ENCODE data around the gene CDRT15. TPM values are rescaled to one million over a fixed set of nuclear protein-coding genes. Genes with fewer than 3 reads are reported as not detected.
"Not testable (repeated sequence)": the region's sequence is repeated elsewhere in the genome, so short reads cannot be mapped to it uniquely, and the experiment has no call there.

The CDRT15 gene
- total RNA-seq (not detected), polyA plus RNA-seq (not detected)
- long read RNA-seq, donor 1 = 0 reads
- long read RNA-seq, donor 2 = 0 reads
- long read RNA-seq, donor 3 = 0 reads

GRCh38 chr17:14236762-14237161 is at the start of gene CDRT15:
Gene CDRT15 (minus strand): TSS chr17:14236862. CDS start chr17:14236833, 29 bp downstream.
- H3K36me3 ChIP-seq; H3K27ac ChIP-seq; H3K9me3 ChIP-seq; H3K27me3 ChIP-seq; intact Hi-C loops (cut with DNase I); DNase-seq; H3K4me1 ChIP-seq (ENCODE audit: insufficient read depth); H3K4me3 ChIP-seq: not testable (repeated sequence)
- WGBS, 3 donors = 88 to 94% (median 92%) methylated on average over 10 to 11 of the region's 11 CpGs

- Histone ChIP-seq H3K27ac (no peak overlapping the region), H3K9me3 (no peaks in the 10 kb centered on the region), H3K4me3 (no peak overlapping the region), H3K36me3 (no peaks in the 10 kb centered on the region), H3K27me3 (no peaks in the 10 kb centered on the region), H3K4me1 (ENCODE audit: insufficient read depth) (no peaks in the 10 kb centered on the region)
- WGBS, 3 donors = 76 to 82% (median 78%) methylated on average over 2 of the region's 2 CpGs
- TF ChIP-seq CTCF (IDR thresholded peaks at IDR 0.05) = no peak
- no peak for TF ChIP-seq POLR2A (IDR thresholded peaks at IDR 0.05)
- TF ChIP-seq EP300 (IDR thresholded peaks at IDR 0.05) = no peak
- intact Hi-C loops (cut with DNase I) = no loop called here
- DNase-seq = no peak
These were observed 46.1 kb upstream of the CDRT15 start for GRCh38 chr17:14282726-14283125.

- intact Hi-C loops (cut with DNase I) = no loop called here
- no peak for DNase-seq
- TF ChIP-seq POLR2A (IDR thresholded peaks at IDR 0.05) = no peak
- TF ChIP-seq EP300 (IDR thresholded peaks at IDR 0.05) = no peak
- TF ChIP-seq CTCF (IDR thresholded peaks at IDR 0.05) = no peak
- H3K4me3 ChIP-seq = no peak overlapping the region
- H3K27ac ChIP-seq = no peak overlapping the region
- WGBS, 3 donors = 79 to 96% (median 93%) methylated on average over 3 of the region's 3 CpGs
- no peaks in the 10 kb centered on the region for H3K36me3 ChIP-seq
- no peaks in the 10 kb centered on the region for H3K4me1 ChIP-seq (ENCODE audit: insufficient read depth)
- no peaks in the 10 kb centered on the region for H3K27me3 ChIP-seq
- no peaks in the 10 kb centered on the region for H3K9me3 ChIP-seq
These were observed 44.9 kb upstream of the CDRT15 start for GRCh38 chr17:14281530-14281929.

- intact Hi-C loops (cut with DNase I) = no loop called here
- WGBS, 3 donors = 75 to 83% (median 79%) methylated on average over 2 of the region's 2 CpGs
- no peak for DNase-seq
These were observed 40.0 kb upstream of the CDRT15 start for GRCh38 chr17:14276535-14277250.

More at GRCh38 chr17:14276535-14277250, 40.0 kb upstream of the CDRT15 start:
- no peak overlapping the region for H3K27ac ChIP-seq
- H3K4me1 ChIP-seq (ENCODE audit: insufficient read depth) = no peaks in the 10 kb centered on the region
- no peaks in the 10 kb centered on the region for H3K9me3 ChIP-seq
- H3K27me3 ChIP-seq = no peaks in the 10 kb centered on the region
- no peak for TF ChIP-seq EP300 (IDR thresholded peaks at IDR 0.05)
- no peak for TF ChIP-seq POLR2A (IDR thresholded peaks at IDR 0.05)
- TF ChIP-seq CTCF (IDR thresholded peaks at IDR 0.05) = no peak
- no peak overlapping the region for H3K4me3 ChIP-seq
- no peaks in the 10 kb centered on the region for H3K36me3 ChIP-seq

Data from ovary (tissue), 10 donors.